NT2/D1 (cell line): ENCODE data around the gene AGAP2.

ENCODE experiments used
- SUZ12 ChIP-seq: IDR thresholded peaks from 2 replicates; pipeline ENCODE4 v1.6.1; 2011; ENCODE audit not compliant: insufficient read length, insufficient read depth; ENCODE audit errors: extremely low read depth
- YY1 ChIP-seq: IDR thresholded peaks from 2 replicates; pipeline ENCODE4 v1.6.1; 2011; ENCODE audit not compliant: insufficient read length, insufficient read depth
- ZNF274 ChIP-seq: IDR thresholded peaks from 2 replicates; pipeline ENCODE4 v1.6.1; 2011; ENCODE audit warnings: mild to moderate bottlenecking, low read depth, low read length

- TF ChIP-seq YY1 (no peak), ZNF274 (no peak), SUZ12 (no peak)
These were observed 2.3 kb upstream of the AGAP2 start for GRCh38 chr12:57740656-57741412.
